ENCODE results near the gene RGS11. TPM values are rescaled to one million over a fixed set of nuclear protein-coding genes. Genes with fewer than 3 reads are reported as not detected.

RGS11 gene
- total RNA-seq, 1 donor from 2014 or later, result 16.4 TPM

- Histone ChIP-seq H3K4me1 (no peaks in the 10 kb centered on the region), H3K27me3 (ENCODE audit: low read depth) (no peaks in the 10 kb centered on the region), H3K9me3 (replicated peaks) (no peaks in the 10 kb centered on the region), H3K36me3 (peaks cover 67% of the 10 kb centered on the region), H3K27ac (replicated peaks) (no peak overlapping the region), H3K4me3 (no peak overlapping the region)
- no peak for DNase-seq
- TF ChIP-seq CTCF (IDR thresholded peaks at IDR 0.05; ENCODE audit: borderline replicate concordance), result no peak
- intact Hi-C loops (cut with micrococcal nuclease), result no loop called here
These were observed 12.5 kb downstream of the RGS11 start for GRCh38 chr16:263182-263774.

- TF ChIP-seq CTCF (IDR thresholded peaks at IDR 0.05; ENCODE audit: borderline replicate concordance), result no peak
- no peak overlapping the region for H3K27ac ChIP-seq (replicated peaks)
- no peaks in the 10 kb centered on the region for H3K4me1 ChIP-seq
- H3K36me3 ChIP-seq, result peaks cover 71% of the 10 kb centered on the region
- DNase-seq, result no peak
- H3K4me3 ChIP-seq, result no peak overlapping the region
- H3K9me3 ChIP-seq (replicated peaks), result no peaks in the 10 kb centered on the region
- H3K27me3 ChIP-seq (ENCODE audit: low read depth), result no peaks in the 10 kb centered on the region
- intact Hi-C loops (cut with micrococcal nuclease), result no loop called here
These were observed 13.5 kb downstream of the RGS11 start for GRCh38 chr16:262121-262745.

GRCh38 chr16:261031-261691, 14.6 kb downstream of the RGS11 start:
- no peaks in the 10 kb centered on the region for H3K4me1 ChIP-seq
- peaks cover 81% of the 10 kb centered on the region for H3K36me3 ChIP-seq
- H3K4me3 ChIP-seq, result no peak overlapping the region
- H3K27me3 ChIP-seq (ENCODE audit: low read depth), result no peaks in the 10 kb centered on the region
- no peaks in the 10 kb centered on the region for H3K9me3 ChIP-seq (replicated peaks)
- TF ChIP-seq CTCF (IDR thresholded peaks at IDR 0.05; ENCODE audit: borderline replicate concordance), result no peak
- intact Hi-C loops (cut with micrococcal nuclease), result no loop called here
- H3K27ac ChIP-seq (replicated peaks), result no peak overlapping the region
- no peak for DNase-seq

GRCh38 chr16:260326-260725, 15.4 kb downstream of the RGS11 start:
- Histone ChIP-seq H3K4me3 (no peak overlapping the region), H3K4me1 (no peaks in the 10 kb centered on the region), H3K36me3 (peaks cover 89% of the 10 kb centered on the region), H3K27me3 (ENCODE audit: low read depth) (no peaks in the 10 kb centered on the region), H3K27ac (replicated peaks) (no peak overlapping the region), H3K9me3 (replicated peaks) (no peaks in the 10 kb centered on the region)
- DNase-seq, result no peak
- intact Hi-C loops (cut with micrococcal nuclease), result no loop called here
- no peak for TF ChIP-seq CTCF (IDR thresholded peaks at IDR 0.05; ENCODE audit: borderline replicate concordance)

GRCh38 chr16:259814-260253, 15.9 kb downstream of the RGS11 start:
- intact Hi-C loops (cut with micrococcal nuclease), result no loop called here
- no peak for TF ChIP-seq CTCF (IDR thresholded peaks at IDR 0.05; ENCODE audit: borderline replicate concordance)
- Histone ChIP-seq H3K27me3 (ENCODE audit: low read depth) (no peaks in the 10 kb centered on the region), H3K36me3 (peaks cover 90% of the 10 kb centered on the region), H3K4me1 (no peaks in the 10 kb centered on the region), H3K9me3 (replicated peaks) (no peaks in the 10 kb centered on the region), H3K4me3 (no peak overlapping the region), H3K27ac (replicated peaks) (no peak overlapping the region)
- DNase-seq, result no peak

All from left ventricle myocardium inferior (tissue), 1 donor.